ENCODE measurements around the gene ANO8. TPM values are rescaled to one million over a fixed set of nuclear protein-coding genes. Genes with fewer than 3 reads are reported as not detected.

ANO8 gene
- polyA plus RNA-seq, 4 donors, result 1.9 to 5.1 (median 3.9) TPM

DNA sequence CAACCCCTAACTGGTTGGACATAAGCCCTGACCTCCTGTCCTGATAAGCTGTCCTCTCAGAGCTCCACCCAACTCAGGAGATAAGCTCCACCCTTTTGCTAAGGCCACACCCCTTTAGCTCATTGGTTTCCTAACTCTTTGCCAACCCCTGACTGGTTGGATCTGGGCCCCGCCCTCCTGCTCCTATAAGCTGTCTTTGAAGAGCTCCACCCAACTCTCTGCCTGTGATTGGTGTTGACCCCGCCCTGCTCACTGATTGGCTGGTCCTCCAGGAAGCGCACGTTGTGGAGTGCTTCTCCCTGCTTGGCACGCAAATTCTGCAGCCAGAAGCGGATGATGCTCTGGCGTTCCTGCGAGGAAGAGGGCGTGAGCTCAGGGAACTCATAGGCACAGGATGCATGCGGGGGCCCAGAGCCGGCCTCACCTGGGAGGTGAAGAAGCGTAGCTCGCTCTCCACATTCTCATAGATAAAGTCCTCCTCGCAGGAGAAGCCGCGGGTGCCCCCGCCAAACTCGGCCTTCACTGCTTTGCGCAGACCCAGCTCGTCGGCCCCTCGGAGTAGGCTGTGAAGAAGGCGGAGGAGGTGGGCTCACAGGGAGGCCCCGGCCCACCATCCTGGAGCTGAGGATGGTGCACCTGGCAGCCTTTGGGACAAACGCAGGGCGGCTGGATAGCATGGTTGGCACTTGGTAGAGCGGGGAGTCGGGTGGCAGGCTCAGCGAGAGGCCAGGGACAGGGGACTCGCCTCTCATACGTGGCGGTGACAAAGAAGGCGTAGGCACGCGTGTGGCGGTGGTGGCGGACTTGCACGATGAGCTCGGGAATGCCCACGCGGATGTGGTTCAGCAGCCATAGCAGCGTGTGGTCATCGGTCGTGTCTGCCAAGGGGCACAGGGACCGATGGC, 1.7 kb downstream of the ANO8 start:
- H3K36me3 ChIP-seq (ENCODE audit: control insufficient read depth in 3 of 3, insufficient read depth in 2 of 3, low read depth in 1 of 3, low read length in 3 of 3), result peaks cover 0 to 14% (median 0%) of the 10 kb centered on the region in 3 donors
- H3K27ac ChIP-seq (ENCODE audit: low read depth in 1 of 3, low read length in 2 of 3), result no peak overlapping the region
- H3K4me1 ChIP-seq (ENCODE audit: control insufficient read depth in 3 of 3, insufficient read depth in 2 of 3, low read depth in 1 of 3, low read length in 2 of 3), result peaks cover 4 to 26% (median 8%) of the 10 kb centered on the region in 3 donors
- WGBS, 3 donors, result 96 to 97% (median 96%) methylated on average over 45 of the region's 45 CpGs
- FAIRE-seq, result no peak
- no peaks in the 10 kb centered on the region for H3K9me3 ChIP-seq (ENCODE audit: control insufficient read depth in 2 of 2, insufficient read depth in 1 of 2, low read depth in 1 of 2, low read length in 1 of 2)
- DNase-seq, result peak in 1 of 2 donors; percentile 51
- no peak overlapping the region for H3K4me3 ChIP-seq (ENCODE audit: low read depth in 1 of 3, low read length in 3 of 3)
- H3K27me3 ChIP-seq (ENCODE audit: control insufficient read depth in 3 of 3, insufficient read depth in 3 of 3, low read length in 3 of 3), result peaks cover 0 to 21% (median 0%) of the 10 kb centered on the region in 3 donors

DNA sequence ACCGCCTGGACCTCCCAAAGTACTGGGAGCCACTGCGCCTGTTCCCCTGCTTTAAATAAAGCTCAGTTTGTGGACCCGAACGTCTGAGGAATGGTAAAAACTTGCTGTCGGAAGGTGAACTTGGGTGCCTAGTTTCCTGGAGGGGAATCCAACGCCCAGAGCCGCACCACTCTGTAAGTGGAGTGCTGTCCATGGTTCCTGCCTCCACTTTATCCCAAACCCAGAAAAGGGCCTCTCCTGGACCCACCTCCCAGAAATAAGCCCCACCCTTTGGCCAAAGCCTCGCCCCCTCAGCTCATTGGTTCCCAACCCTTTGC, 2.3 kb downstream of the ANO8 start:
- H3K27me3 ChIP-seq (ENCODE audit: control insufficient read depth in 3 of 3, insufficient read depth in 3 of 3, low read length in 3 of 3), result peaks cover 0 to 21% (median 0%) of the 10 kb centered on the region in 3 donors
- no peak overlapping the region for H3K4me3 ChIP-seq (ENCODE audit: low read depth in 1 of 3, low read length in 3 of 3)
- H3K36me3 ChIP-seq (ENCODE audit: control insufficient read depth in 3 of 3, insufficient read depth in 2 of 3, low read depth in 1 of 3, low read length in 3 of 3), result peaks cover 0 to 17% (median 0%) of the 10 kb centered on the region in 3 donors
- FAIRE-seq (no peak), DNase-seq (no peak)
- H3K27ac ChIP-seq (ENCODE audit: low read depth in 1 of 3, low read length in 2 of 3), result no peak overlapping the region
- peaks cover 3 to 30% (median 8%) of the 10 kb centered on the region in 3 donors for H3K4me1 ChIP-seq (ENCODE audit: control insufficient read depth in 3 of 3, insufficient read depth in 2 of 3, low read depth in 1 of 3, low read length in 2 of 3)
- WGBS, 3 donors, result 88 to 94% (median 93%) methylated on average over 8 of the region's 8 CpGs
- H3K9me3 ChIP-seq (ENCODE audit: control insufficient read depth in 2 of 2, insufficient read depth in 1 of 2, low read depth in 1 of 2, low read length in 1 of 2), result no peaks in the 10 kb centered on the region

DNA sequence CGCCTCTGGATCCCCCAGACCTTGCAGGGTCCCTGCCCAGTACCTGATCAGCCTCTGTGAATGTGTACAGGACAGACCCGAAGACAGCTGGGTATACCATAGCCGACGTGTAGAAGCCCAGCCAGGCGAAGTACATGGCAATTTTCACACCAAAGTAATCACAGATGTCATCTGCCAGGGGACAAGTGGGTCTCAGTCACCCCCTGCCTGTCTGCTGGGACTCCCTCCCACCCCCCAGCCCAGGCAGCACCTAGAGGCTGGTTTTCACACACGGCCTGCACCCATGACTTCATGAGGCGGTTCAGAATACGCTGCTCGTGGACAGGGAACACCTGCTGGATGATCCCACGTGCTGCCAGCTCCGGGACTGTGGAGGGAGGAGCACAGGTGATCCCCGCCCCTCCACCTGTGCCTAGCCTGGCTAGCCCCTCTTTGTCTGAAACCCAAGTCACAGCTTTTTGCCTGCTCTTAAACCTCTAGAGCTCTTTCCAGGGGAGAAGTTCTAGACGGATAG, 3.6 kb downstream of the ANO8 start:
- Histone ChIP-seq H3K4me1 (ENCODE audit: control insufficient read depth in 3 of 3, insufficient read depth in 2 of 3, low read depth in 1 of 3, low read length in 2 of 3) (peaks cover 3 to 27% (median 8%) of the 10 kb centered on the region in 3 donors), H3K27me3 (ENCODE audit: control insufficient read depth in 3 of 3, insufficient read depth in 3 of 3, low read length in 3 of 3) (peaks cover 0 to 21% (median 0%) of the 10 kb centered on the region in 3 donors), H3K36me3 (ENCODE audit: control insufficient read depth in 3 of 3, insufficient read depth in 2 of 3, low read depth in 1 of 3, low read length in 3 of 3) (peaks cover 0 to 21% (median 0%) of the 10 kb centered on the region in 3 donors), H3K4me3 (ENCODE audit: low read depth in 1 of 3, low read length in 3 of 3) (no peak overlapping the region), H3K27ac (ENCODE audit: low read depth in 1 of 3, low read length in 2 of 3) (no peak overlapping the region), H3K9me3 (ENCODE audit: control insufficient read depth in 2 of 2, insufficient read depth in 1 of 2, low read depth in 1 of 2, low read length in 1 of 2) (no peaks in the 10 kb centered on the region)
- DNase-seq, result no peak
- WGBS, 3 donors, result 30 to 71% (median 45%) methylated on average over 13 of the region's 13 CpGs
- no peak for FAIRE-seq

DNA sequence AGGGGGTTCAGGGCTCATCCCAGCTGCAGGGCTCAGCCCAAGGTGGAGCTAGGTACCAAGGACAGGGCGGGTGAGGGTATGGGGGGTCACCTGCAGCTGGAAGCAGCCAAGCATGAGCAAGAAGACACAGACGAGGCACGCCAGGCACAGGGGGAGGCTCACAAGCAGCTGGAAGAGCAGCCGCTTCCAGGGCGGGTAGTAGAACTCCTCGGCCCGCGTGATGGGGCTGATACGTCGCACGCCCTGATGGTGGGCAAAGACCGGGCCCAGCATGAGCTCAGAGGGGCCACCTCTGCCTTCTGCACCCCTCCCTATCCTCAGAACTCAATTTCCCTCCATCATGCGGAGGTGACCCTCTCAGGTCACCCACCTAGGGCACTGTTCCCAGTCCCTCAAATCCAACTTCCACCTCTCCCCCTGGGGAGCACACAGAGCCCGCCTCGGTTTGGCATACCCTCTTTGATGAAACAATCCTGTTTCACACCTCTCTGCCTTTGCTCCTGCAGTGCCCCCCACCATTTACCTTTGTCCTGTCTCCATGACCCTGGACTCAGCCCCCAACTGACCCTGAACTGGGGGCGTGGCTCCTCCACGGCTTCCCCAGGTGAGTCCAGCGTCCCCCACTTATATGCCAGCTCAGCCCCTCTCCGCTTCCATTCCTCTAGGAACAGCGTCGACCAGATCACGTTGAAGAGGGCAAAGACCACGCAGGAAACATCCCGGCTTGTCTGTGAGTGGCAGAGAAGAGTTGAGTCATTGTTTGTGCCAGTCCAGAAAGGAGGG, 4.2 kb downstream of the ANO8 start:
- no peak overlapping the region for H3K4me3 ChIP-seq (ENCODE audit: low read depth in 1 of 3, low read length in 3 of 3)
- no peak overlapping the region for H3K27ac ChIP-seq (ENCODE audit: low read depth in 1 of 3, low read length in 2 of 3)
- H3K9me3 ChIP-seq (ENCODE audit: control insufficient read depth in 2 of 2, insufficient read depth in 1 of 2, low read depth in 1 of 2, low read length in 1 of 2), result no peaks in the 10 kb centered on the region
- H3K4me1 ChIP-seq (ENCODE audit: control insufficient read depth in 3 of 3, insufficient read depth in 2 of 3, low read depth in 1 of 3, low read length in 2 of 3), result peaks cover 3 to 26% (median 8%) of the 10 kb centered on the region in 3 donors
- WGBS, 3 donors, result 67 to 85% (median 72%) methylated on average over 24 of the region's 24 CpGs
- FAIRE-seq, result no peak
- H3K36me3 ChIP-seq (ENCODE audit: control insufficient read depth in 3 of 3, insufficient read depth in 2 of 3, low read depth in 1 of 3, low read length in 3 of 3), result peaks cover 0 to 21% (median 0%) of the 10 kb centered on the region in 3 donors
- H3K27me3 ChIP-seq (ENCODE audit: control insufficient read depth in 3 of 3, insufficient read depth in 3 of 3, low read length in 3 of 3), result peaks cover 0 to 21% (median 0%) of the 10 kb centered on the region in 3 donors
- DNase-seq, result no peak

DNA sequence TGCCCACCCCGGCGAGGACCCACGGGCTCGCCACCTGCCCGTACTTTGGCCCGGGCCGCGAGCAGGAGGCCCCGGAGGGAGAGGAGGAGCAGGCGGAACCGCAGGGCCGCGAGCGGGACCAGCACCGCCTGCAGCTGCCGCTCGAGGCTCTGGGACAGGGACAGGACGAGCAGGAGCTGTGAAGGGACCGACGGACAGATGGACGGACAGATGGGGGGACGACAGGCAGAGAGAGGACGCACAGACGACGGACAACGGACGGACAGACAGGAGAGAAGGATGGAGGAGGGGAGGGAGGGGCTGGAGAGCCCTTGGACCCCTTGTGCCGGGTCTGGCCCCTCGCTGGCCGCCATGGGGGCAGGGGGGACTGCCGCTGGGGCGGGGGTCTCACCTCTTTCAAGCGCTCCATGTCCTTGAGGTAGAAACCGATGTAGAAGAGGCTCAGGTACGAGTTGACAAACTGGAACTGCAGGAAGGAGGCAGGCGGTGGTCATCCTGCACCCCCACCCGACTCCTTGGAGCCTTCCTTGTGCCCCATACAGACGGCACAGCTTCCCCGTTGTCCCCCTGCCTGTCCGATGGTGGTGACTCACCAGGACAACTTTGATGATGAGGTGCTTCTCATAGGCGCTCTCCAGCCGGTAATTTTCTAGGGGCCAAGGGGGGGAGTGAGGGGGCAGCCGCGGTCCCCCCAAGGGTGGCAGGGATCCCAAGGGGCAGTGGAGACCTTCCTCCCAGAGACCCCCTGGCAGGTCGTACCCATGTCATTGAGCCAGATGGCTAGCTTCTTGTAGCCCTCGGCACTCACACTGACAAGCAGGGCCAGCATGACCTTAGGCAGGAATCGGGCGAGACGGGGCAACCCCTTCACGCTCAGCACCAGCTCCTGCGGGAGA, 5.0 kb downstream of the ANO8 start:
- Histone ChIP-seq H3K4me3 (ENCODE audit: low read depth in 1 of 3, low read length in 3 of 3) (peak overlapping the region in 1 of 3 donors; percentile 65), H3K36me3 (ENCODE audit: control insufficient read depth in 3 of 3, insufficient read depth in 2 of 3, low read depth in 1 of 3, low read length in 3 of 3) (peaks cover 0 to 26% (median 0%) of the 10 kb centered on the region in 3 donors), H3K9me3 (ENCODE audit: control insufficient read depth in 2 of 2, insufficient read depth in 1 of 2, low read depth in 1 of 2, low read length in 1 of 2) (no peaks in the 10 kb centered on the region), H3K4me1 (ENCODE audit: control insufficient read depth in 3 of 3, insufficient read depth in 2 of 3, low read depth in 1 of 3, low read length in 2 of 3) (peaks cover 3 to 21% (median 5%) of the 10 kb centered on the region in 3 donors), H3K27ac (ENCODE audit: low read depth in 1 of 3, low read length in 2 of 3) (no peak overlapping the region), H3K27me3 (ENCODE audit: control insufficient read depth in 3 of 3, insufficient read depth in 3 of 3, low read length in 3 of 3) (peaks cover 0 to 21% (median 0%) of the 10 kb centered on the region in 3 donors)
- DNase-seq, result no peak
- no peak for FAIRE-seq
- WGBS, 3 donors, result 32 to 54% (median 42%) methylated on average over 48 to 51 of the region's 51 CpGs

DNA sequence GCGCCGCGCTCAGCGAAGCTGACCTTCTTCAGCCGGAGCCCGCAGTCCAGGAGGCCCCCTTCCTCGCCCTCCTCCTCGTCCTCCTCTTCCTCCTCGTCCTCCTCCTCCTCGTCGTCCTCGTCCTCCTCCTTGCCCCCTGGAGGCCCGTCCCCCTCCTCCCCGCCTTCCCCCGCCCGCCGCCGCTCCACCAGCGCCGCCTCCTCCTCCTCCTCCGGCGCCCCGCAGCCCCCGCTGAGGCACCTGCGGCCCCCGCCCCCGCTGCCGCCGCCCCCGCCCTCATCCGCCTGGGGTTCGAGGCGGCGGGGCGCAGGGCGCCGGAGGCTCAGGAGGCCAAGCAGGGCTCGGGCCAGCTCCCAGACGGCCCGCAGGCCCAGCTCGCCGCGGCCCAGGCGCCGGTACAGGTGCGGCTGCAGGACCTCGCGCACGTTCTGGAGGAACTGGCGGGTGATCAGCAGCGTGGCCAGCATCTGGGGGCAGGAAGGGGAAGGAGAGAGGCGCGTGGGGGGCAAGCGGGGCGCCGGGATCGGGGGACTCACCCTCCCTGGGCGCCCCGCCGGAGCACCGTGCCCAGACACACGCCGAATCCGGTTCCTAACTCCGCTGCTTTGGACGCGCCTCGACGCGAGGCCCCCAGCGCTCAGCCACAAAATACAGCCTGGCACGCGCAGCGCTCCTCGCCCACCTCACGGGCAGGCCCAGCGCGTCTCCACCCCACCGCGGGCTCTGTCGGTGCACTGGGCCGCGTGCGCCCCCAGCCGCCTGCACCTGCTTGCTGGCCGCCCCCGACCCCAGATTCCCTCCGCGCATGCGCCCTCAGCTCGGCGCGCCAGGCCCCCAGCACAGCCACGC, 5.9 kb downstream of the ANO8 start:
- H3K4me1 ChIP-seq (ENCODE audit: control insufficient read depth in 3 of 3, insufficient read depth in 2 of 3, low read depth in 1 of 3, low read length in 2 of 3), result peaks cover under 1 to 17% (median 5%) of the 10 kb centered on the region in 3 donors
- H3K27me3 ChIP-seq (ENCODE audit: control insufficient read depth in 3 of 3, insufficient read depth in 3 of 3, low read length in 3 of 3), result peaks cover 0 to 17% (median 0%) of the 10 kb centered on the region in 3 donors
- no peaks in the 10 kb centered on the region for H3K9me3 ChIP-seq (ENCODE audit: control insufficient read depth in 2 of 2, insufficient read depth in 1 of 2, low read depth in 1 of 2, low read length in 1 of 2)
- H3K4me3 ChIP-seq (ENCODE audit: low read depth in 1 of 3, low read length in 3 of 3), result peak overlapping the region; percentile 32 to 65 (median 50)
- FAIRE-seq, result no peak
- peaks cover 0 to 27% (median 0%) of the 10 kb centered on the region in 3 donors for H3K36me3 ChIP-seq (ENCODE audit: control insufficient read depth in 3 of 3, insufficient read depth in 2 of 3, low read depth in 1 of 3, low read length in 3 of 3)
- H3K27ac ChIP-seq (ENCODE audit: low read depth in 1 of 3, low read length in 2 of 3), result peak overlapping the region in 2 of 3 donors; percentile 25 to 71
- peak in 1 of 2 donors; percentile 44 for DNase-seq
- 3 to 8% (median 8%) methylated on average over 54 to 94 of the region's 94 CpGs for WGBS, 3 donors

All from small intestine (tissue), 7 donors.